Measurements from ENCODE around the gene UQCRFS1.

- TF ChIP-seq CTCF (IDR thresholded peaks at IDR 0.05) = no peak
- no peak for TF ChIP-seq POLR2A (IDR thresholded peaks at IDR 0.05)
- TF ChIP-seq POLR2AphosphoS5 (IDR thresholded peaks at IDR 0.05) = no peak
These were observed 649 bp downstream of the UQCRFS1 start for GRCh38 chr19:29212356-29212647.
